Measurements from ENCODE around the gene MAD1L1. TPM values are rescaled to one million over a fixed set of nuclear protein-coding genes. Genes with fewer than 3 reads are reported as not detected.

The MAD1L1 gene
- total and polyA plus RNA-seq, 2 of the 13 experiments (the other 11 are each of a cell fraction or from before 2014, with no cell fraction given) = 17.4 to 64.7 TPM

GRCh38 chr7:2149672-2150444, 82.9 kb downstream of the MAD1L1 start (continued):
- TF ChIP-seq ZNF607 (CRISPR knock-in tag; IDR thresholded peaks at IDR 0.05; ENCODE audit: borderline replicate concordance) = no peak
- TF ChIP-seq SIN3B (IDR thresholded peaks at IDR 0.05; ENCODE audit: low read length) = no peak
- TF ChIP-seq ZNF460 (CRISPR knock-in tag; IDR thresholded peaks at IDR 0.05; ENCODE audit: borderline replicate concordance) = no peak
- no peak for TF ChIP-seq ZKSCAN5 (CRISPR knock-in tag; IDR thresholded peaks at IDR 0.05)
- peak; percentile 88 for TF ChIP-seq TFAP4 (IDR thresholded peaks at IDR 0.05; ENCODE audit: borderline replicate concordance, low read depth)
- no peak for TF ChIP-seq NFE2 (CRISPR knock-in tag; IDR thresholded peaks at IDR 0.05)
- TF ChIP-seq PAXIP1 (CRISPR knock-in tag; conservative IDR thresholded peaks at IDR 0.05) = peak; percentile 49
- TF ChIP-seq ZFP82 (CRISPR knock-in tag; IDR thresholded peaks at IDR 0.05; ENCODE audit: borderline replicate concordance) = no peak

- intact Hi-C loops (cut with micrococcal nuclease; ENCODE audit: unreplicated experiment) (no loop called here), in situ Hi-C loops (cut with HindIII; ENCODE audit: extremely low pct_ligation_motif_present, low pct_unique_long_range_greater_than_20kb) (no loop called here)
- POLR2A ChIA-PET = no interaction called here
- Histone ChIP-seq H3K4me3 (replicated peaks in 1 of 3; ENCODE audit: insufficient read depth in 1 of 3, low read depth in 2 of 3, low read length in 3 of 3) (no peak overlapping the region), H3K4me1 (ENCODE audit: insufficient read depth, low read length) (peaks cover 36% of the 10 kb centered on the region), H3K27ac (ENCODE audit: extremely low read length, insufficient read depth, low read length) (peak overlapping the region; percentile 43), H3K9ac (ENCODE audit: insufficient read depth, low read depth, low read length) (no peak overlapping the region), H3K9me3 (ENCODE audit: low read length) (no peaks in the 10 kb centered on the region), H3K27me3 (ENCODE audit: control insufficient read depth in 1 of 2, insufficient read depth in 2 of 2, low read length in 2 of 2) (no peaks in the 10 kb centered on the region), H4K20me1 (ENCODE audit: insufficient read depth, low read length) (no peaks in the 10 kb centered on the region), H3K36me3 (replicated peaks in 1 of 2; ENCODE audit: control insufficient read depth in 1 of 2, insufficient read depth in 2 of 2, low read length in 2 of 2) (peaks cover 20 to 58% of the 10 kb centered on the region in 2 experiments), H3K4me2 (ENCODE audit: low read depth, low read length) (no peak overlapping the region; the same call in 1 of the 2 replicates), H3K79me2 (ENCODE audit: insufficient read depth, low read length) (no peaks in the 10 kb centered on the region), H2AFZ (ENCODE audit: low read length) (no peak overlapping the region)
- no TSS peak for BruUV-seq (replicated peaks)
- FAIRE-seq = no peak
- 100% methylated on average over 1 of the region's 7 CpGs for WGBS (ENCODE audit: low lambda C conversion rate)
- ATAC-seq = no peak
- no peak for DNase-seq (ENCODE audit: low spot score)
- CTCF ChIA-PET (ENCODE audit: low intra/inter-chr PET ratio, low total read pairs) = no interaction called here
- TF ChIP-seq SP5 (CRISPR knock-in tag; IDR thresholded peaks at IDR 0.05; ENCODE audit: borderline replicate concordance, low read depth) (no peak), ZNF720 (CRISPR knock-in tag; IDR thresholded peaks at IDR 0.05) (no peak), ZNF646 (CRISPR knock-in tag; IDR thresholded peaks at IDR 0.05) (no peak)
These were observed 83.9 kb downstream of the MAD1L1 start for GRCh38 chr7:2148814-2149213.

Measured in HepG2 (cell line).